ENCODE data around the gene GUCA2A. TPM values are rescaled to one million over a fixed set of nuclear protein-coding genes. Genes with fewer than 3 reads are reported as not detected.

GUCA2A gene
- total and polyA plus RNA-seq, 5 experiments from 2014 or later, result not detected

Other genes starting within 250 kb of the GUCA2A start
- gene HIVEP3, start 245.8 kb downstream of the GUCA2A start, total RNA-seq, result 1 to 10 TPM; 6.3 TPM
- gene HIVEP3, start 245.8 kb downstream of the GUCA2A start, polyA plus RNA-seq, result 1 to 10 TPM; 5.5 to 9.8 (median 5.8) TPM
- not detected for gene GUCA2B, start 11.3 kb downstream of the GUCA2A start, total RNA-seq
- not detected for gene GUCA2B, start 11.3 kb downstream of the GUCA2A start, polyA plus RNA-seq
- gene FOXJ3, start 170.5 kb upstream of the GUCA2A start, total RNA-seq, result 100 to 1,000 TPM; 108 to 112 TPM
- 10 to 100 TPM; 30.3 to 39.8 (median 34.8) TPM for gene FOXJ3, start 170.5 kb upstream of the GUCA2A start, polyA plus RNA-seq
- under 1 TPM; 0.05 to 0.11 TPM for gene RIMKLA, start 216.0 kb upstream of the GUCA2A start, total RNA-seq
- gene RIMKLA, start 216.0 kb upstream of the GUCA2A start, polyA plus RNA-seq, result under 1 TPM in 1 of 3 donors, not detected in 2; 0.19 TPM

Measured in naive thymus-derived CD8-positive, alpha-beta T cell (primary cell).